VCaP (cell line): Measurements from ENCODE around the gene DAP.

Experiments
- H3K27ac ChIP-seq: fragments of 450-650 bp; 2 replicates; pipeline ENCODE4 v1.5.1; 2017
- TF ChIP-seq, protein P1 (sequence below): fragments of 450-650 bp; conservative IDR thresholded peaks from 2 replicates; pipeline ENCODE4 v1.5.1; 2017; ENCODE audit warnings: mild to moderate bottlenecking, moderate library complexity

Gene DAP

DNA sequence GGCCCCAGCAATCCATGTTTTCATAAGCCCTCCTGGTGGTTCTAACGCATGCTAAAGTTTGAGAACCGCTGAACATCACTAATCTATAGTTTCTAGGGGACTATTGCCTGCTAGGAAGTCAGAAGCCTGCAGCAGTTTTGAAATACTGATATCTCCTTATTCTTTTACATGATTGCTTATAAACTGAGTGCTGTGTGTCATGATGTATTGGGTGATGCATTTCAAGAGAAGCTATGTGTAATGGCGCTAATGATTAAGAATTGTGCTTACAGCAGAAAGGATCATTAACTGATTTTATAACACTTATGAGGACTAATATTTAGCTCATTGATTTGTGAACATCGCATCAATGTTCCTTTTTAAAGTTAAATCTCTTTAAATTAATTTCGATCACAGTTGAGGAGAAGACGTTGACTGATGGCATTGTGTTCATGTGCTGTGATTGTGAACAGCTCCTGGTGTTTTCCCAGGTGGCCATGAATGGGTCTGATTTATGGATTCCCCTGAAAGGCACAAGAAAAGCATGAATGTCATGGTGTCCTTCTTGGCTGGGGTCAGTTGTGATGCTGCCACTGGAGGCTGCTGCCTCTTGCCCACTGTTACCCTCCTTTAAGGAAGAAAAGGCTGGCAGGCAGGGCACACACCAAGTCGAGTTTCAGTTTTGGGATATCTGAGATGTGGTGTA lies 12.0 kb upstream of the DAP start:
- H3K27ac ChIP-seq, result no peak overlapping the region
- TF ChIP-seq, protein P1, sequence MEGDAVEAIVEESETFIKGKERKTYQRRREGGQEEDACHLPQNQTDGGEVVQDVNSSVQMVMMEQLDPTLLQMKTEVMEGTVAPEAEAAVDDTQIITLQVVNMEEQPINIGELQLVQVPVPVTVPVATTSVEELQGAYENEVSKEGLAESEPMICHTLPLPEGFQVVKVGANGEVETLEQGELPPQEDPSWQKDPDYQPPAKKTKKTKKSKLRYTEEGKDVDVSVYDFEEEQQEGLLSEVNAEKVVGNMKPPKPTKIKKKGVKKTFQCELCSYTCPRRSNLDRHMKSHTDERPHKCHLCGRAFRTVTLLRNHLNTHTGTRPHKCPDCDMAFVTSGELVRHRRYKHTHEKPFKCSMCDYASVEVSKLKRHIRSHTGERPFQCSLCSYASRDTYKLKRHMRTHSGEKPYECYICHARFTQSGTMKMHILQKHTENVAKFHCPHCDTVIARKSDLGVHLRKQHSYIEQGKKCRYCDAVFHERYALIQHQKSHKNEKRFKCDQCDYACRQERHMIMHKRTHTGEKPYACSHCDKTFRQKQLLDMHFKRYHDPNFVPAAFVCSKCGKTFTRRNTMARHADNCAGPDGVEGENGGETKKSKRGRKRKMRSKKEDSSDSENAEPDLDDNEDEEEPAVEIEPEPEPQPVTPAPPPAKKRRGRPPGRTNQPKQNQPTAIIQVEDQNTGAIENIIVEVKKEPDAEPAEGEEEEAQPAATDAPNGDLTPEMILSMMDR, result no peak

DNA sequence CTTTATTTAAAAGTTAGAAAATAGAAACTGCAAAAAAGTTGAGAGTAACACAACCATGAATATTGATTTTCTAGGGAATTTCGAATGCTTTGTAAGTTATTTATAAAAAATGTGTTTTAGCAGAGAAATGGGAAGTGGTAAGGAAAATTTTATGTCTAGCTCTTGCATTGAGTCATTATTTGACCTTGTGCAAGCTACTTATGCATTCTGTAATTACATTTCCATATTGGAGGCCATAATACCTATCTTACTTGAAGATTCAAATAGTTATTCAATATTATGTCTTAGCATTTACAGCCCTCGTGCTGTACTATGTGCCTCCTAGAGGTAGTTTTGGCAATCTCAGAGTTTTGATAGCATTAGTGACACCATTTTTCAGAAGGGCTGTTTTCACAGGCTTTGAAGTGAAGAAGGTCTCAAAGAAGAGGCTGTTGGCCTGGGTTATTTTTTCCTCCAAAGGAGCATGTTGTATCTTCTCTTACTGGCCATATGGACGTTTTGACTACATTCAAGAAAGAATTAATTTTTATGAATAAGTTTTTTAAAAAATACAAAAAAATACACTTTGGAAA lies 7.4 kb upstream of the DAP start:
- TF ChIP-seq, protein P1, result no peak
- H3K27ac ChIP-seq, result no peak overlapping the region

DNA sequence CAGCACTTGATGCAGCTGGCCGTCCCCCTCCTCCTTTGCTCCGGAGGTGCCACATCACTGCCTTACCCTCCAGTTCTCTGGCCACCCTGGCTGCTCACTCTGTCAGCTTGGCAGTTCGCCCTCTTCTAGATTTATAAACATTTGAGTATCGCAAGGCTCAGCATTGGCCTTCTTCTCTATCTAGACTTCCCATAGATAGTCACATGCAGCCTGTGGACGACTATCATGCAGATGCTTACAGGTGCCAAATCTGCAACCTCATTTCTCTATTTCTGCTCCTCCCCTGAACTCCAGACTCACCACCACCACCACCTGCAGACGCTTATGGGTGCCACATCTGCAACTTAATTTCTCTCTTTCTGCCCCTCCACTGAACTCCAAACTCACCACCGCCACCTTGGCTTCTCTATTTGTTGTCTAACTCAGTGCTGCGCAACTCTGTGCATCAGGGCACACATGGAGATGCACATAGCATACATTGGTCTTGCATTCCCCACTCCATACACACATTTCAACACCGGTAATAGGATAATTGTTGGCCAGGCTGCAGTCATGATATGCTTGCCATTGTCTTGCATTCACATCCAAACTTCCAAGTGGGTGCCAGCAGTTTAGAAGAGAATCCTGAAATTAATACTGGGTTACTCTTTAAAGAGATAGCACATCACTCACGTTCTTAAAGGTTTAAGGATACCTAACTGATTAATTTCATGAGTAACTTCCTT lies 1.9 kb upstream of the DAP start:
- peak overlapping the region; percentile 96 for H3K27ac ChIP-seq
- TF ChIP-seq, protein P1, result no peak

DNA sequence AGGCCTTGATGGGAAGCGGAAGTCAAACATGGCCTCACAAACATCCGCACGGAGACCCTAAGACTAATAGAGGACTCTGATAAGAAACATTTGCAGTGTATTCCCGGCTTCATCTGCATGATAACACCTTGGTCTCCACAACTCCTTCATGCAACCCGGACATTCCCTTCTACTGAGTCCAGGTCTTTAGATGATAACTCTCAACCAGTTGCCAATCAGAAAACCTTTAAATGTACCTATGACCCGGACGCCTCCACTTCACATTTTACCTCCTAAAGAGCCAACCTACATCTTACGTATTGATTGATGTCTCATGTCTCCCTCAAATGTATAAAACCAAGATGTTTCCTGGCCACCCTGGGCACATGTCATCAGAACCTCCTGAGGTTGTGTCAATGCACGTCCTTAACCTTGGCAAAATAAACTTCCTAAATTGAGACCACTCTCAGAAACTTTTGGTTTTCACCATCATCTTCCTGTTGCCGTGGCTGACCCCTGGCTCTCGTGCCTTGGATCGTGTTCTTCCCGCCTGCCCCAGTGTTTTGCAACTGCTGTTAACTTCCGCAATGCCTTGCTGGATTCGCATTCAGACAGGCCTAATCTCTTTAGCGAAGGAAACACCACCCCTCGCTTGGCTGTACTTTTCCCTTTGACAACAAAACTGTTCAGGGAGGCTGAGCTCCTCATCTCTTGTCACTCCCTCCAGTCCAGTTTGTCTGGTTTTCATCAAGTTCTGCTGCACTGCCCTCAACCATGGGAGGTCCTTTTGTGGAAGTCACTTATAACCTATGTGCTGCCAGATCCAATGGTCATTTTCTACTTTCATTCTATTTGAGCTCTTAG lies 1.1 kb upstream of the DAP start:
- TF ChIP-seq, protein P1, result no peak
- H3K27ac ChIP-seq, result peak overlapping the region; percentile 96

DNA sequence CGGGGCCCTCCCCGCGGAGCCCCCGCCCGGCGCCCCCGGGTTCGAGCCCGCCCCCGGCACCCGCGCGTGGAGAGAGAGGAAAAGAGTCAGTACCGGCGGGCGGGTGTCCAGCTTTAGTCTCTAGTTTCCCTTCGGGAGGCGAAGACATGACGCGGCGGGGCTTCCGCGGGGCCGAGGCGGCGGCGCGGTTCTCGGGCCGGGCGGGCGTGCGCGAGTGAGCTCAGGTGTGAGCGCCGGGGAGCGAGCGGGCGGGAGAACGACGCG lies 181 bp downstream of the DAP start:
- H3K27ac ChIP-seq, result peak overlapping the region; percentile 96
- TF ChIP-seq, protein P1, result no peak

DNA sequence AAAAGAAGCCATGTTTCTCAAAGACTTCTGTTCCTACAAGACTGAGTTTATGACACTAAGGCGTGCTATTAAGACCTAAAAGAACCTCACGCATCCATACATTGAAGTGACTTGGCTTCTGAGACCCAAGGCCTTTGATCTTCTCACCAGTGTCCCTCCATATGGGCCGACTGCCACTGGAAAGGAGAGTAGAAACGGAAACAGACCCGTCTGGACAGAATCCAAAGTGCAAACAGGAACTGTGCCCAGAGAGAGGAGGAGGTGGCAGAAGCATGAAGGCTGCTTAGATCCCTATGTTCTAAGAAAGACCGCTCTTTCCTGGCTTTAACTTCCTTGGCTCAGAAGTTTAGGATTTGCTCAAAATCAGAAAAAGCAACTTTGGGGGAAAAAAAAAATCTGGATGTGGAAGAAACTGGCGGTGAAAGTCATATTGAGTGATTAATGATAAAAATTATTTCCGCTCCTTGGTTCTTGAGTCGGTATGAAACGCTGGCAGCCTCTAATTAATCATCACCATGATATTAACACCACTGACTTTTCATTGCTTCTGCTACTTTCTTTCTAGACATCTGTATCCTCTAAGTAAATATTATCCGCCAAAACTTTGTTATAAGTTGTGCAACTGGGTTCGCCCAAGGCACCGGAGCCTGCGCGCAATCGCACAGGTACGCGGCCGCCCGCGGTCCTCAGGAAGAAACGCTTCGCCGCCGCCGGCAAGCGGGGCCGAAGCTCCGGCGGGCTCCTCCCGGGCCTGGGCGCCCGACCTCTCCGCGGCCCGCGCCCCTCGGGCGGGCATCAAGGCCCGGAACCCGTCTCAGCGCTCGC lies 726 bp downstream of the DAP start:
- H3K27ac ChIP-seq, result peak overlapping the region; percentile 96
- TF ChIP-seq, protein P1, result no peak
